ENCODE measurements around the gene CTDSP2.

GRCh38 chr12:57781244-57781643, 65.3 kb downstream of the CTDSP2 start:
- no peak for TF ChIP-seq CTCF (IDR thresholded peaks at IDR 0.05)
- no peak for TF ChIP-seq POLR2A (IDR thresholded peaks at IDR 0.05)
- TF ChIP-seq EP300 (IDR thresholded peaks at IDR 0.05): no peak
- no peak for TF ChIP-seq POLR2AphosphoS5 (IDR thresholded peaks at IDR 0.05)

Data from stomach (tissue), 4 donors.